Fibroblast of skin of left quadriceps (primary cell): ENCODE measurements around the gene MTFR1L.

ENCODE experiments used
- DNase-seq, 2 experiments: peaks; one replicate each; pipeline ENCODE4 v3.0.0-alpha.2; 2013; ENCODE audit warnings: low read depth in 2 of 2

MTFR1L gene

DNA sequence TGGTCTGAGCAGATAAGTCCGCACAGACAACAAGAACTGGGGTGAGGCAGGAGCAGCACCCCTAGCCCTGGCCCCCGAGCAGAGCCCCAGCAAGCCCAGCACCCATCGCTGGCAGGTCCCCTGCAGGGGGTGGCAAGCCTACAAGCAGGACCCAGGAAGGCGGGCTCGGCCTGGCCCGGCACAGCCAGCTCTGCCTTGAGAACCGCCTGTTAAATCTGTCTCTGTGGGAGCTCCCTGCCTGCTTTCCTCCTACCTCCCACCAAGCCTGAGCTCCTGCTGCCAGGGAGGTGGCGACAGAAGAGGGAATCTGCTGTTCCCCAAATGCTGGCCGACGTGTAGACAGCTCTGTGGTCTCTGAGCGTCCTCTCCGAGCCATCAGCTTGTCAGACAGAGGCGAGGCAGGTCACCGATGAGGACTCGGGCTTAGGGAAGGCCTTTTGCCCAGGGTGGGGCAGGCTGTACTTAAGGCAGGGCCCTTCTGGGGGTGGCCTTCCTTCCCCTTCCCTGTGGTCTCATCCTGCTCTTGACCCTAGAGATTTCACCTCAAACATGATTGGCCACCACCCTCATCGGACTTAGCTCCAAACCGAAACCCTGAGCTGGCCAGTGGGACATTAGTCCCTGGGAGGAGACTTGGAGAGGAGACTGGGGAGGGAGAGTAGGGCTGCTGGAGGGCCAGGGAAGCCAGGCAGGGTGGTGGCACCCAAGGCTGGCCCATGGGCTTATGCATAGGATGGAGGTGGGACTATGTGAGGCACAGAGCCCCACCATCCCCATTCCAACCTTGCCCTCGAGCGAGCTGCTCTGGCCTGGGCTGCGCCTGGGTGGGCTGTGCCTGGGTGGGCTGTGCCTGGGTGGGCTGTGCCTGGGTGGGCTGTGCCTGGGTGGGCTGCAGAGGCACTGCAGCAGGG is 12.0 kb upstream of the MTFR1L start:
- no peak for DNase-seq

DNA sequence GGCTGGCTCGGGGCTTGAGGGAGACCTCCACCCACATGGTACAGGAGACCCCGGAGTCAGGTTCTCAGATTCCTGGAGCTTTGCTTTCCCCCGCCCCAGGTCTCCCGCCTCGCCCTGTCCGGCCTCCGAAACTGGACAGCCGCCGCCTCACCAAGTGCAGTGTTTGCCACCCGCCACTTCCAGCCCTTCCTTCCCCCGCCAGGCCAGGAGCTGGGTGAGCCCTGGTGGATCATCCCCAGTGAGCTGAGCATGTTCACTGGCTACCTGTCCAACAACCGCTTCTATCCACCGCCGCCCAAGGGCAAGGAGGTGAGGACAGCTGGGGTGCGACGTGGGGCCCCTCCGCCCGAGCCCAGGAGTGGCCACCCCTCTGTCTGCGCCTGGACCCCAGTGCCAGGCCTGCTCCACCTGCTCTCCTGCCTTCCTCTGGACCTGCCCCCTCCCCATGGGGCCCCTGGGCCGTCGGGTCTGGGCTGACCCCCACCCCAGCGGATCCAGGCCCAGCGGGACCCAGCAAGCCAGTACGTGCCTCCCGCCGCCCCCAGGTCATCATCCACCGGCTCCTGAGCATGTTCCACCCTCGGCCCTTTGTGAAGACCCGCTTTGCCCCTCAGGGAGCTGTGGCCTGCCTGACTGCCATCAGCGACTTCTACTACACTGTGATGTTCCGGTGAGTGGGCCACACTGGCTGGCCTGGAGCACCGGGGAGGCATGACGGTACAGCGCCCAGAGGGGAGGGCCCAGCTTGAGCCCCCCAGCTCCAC is 11.1 kb upstream of the MTFR1L start:
- DNase-seq: no peak

DNA sequence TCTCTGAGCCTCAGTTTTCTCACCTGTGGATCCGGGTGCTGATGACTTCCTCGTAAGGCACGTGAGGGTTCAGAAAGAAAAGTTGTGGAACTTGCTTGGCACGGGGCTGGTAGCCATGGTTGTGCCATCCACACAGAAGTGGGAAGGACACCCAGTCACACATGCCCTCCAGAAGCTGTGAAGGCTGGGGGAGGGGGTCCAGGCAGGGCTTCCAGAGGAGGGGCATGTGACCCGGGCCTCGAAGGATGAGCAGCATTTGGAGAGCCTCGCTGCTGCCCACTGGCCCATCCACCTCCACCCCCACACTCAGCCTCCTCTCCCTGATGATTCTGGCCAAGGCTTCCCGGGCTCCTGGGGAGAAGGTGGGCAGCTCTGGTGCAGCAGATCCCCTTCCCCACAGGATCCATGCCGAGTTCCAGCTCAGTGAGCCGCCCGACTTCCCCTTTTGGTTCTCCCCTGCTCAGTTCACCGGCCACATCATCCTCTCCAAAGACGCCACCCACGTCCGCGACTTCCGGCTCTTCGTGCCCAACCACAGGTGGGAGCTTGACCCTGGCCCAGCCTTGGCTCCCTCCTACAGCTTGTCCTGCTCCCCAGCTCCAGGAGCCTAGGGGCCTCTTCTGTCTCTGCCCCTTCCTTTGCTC is 10.3 kb upstream of the MTFR1L start:
- DNase-seq: no peak

DNA sequence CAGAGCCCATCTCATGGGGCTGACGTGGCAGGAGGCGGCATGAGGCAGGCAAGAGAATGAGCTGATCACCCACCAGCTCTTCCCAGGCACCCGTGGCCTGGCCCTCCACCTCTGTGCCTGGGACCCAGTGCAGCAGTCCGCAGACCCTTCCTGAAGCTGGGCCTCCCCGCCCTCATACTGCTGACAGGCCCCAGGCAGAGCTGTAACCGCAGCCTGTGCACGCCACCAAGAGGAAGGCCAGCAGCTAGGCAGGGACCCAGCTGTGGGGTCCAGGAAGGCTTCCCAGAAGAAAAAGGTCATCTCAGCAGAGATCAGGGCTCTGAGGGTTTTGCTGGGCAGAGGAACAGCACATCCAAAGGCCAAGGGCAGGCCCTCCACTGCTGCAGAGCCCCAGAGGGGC is 9.8 kb upstream of the MTFR1L start:
- DNase-seq: no peak

DNA sequence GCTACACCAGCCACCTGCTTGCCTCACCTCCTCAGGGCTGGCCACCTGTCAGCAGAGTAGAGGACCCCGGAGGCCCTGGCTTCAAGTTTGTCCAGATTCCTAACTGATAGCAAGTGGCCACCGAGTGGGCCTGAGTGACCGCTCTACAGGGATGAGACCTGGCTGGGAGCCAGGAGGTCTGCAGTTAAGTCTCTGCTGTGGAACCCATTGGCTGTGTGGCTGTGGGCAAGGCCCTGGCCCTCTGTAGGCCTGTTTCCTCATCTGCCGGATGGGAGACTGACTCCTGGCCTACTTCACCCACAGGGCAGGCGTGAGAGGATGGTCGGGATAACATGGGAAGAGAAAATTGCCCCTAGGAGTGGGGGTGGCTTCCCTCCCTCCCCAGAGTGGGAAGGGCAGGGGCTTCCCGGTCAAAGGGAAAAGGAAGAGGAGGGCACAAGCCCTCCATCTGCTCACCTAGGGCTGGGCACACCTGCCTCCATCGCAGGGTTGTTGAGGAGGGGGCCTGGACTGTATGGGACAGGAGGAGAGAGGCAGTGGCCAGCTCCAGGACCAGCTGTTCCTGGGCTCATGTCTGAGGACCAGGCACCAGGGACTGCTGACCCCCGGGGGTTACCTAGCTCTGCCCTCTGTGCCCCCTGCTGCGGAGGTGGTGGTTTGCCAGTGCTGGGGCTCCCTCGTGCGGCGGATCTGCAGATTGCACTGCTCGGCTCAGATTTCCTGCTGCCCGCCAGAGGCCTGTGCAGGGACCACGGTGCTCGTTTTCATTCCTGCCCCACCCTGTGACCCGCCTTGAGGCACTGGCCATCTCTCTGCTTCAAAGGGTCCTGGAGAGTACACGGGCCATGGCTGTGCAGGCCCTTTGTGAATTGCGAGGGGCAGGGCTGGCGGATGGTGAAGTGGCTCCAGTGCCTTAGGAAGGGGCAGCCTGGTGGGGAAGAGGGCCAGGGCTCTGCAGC is 9.1 kb upstream of the MTFR1L start:
- DNase-seq: no peak

DNA sequence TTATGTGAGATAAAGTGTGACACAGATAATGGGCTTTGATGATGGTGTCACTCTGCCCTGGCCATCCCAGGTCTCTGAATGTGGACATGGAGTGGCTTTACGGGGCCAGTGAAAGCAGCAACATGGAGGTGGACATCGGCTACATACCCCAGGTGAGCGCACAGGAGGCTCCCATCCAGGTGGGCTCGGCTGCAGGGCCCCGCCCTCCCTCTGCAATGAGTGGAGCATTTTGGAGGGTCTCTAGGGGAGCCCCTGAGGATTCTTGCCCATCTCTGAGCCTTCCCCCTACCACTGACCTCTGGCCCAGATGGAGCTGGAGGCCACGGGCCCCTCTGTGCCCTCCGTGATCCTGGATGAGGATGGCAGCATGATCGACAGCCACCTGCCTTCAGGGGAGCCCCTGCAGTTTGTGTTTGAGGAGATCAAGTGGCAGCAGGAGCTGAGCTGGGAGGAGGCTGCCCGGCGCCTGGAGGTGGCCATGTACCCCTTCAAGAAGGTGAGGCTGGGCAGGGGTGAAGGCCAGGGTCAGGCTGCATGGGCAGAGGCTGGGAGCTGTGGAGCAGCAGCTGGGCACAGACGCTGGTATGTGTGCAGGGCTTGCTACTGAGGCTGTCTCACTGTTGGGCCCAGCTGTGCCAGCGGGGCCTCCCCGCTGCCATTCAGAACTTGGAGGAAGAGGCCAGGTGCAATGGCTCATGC is 8.2 kb upstream of the MTFR1L start:
- no peak for DNase-seq

GRCh38 chr1:25813071-25813733 is 6.6 kb upstream of the MTFR1L start:
- no peak for DNase-seq

GRCh38 chr1:25813734-25814471 is 5.9 kb upstream of the MTFR1L start:
- DNase-seq: no peak

GRCh38 chr1:25814549-25815087 is 5.1 kb upstream of the MTFR1L start:
- DNase-seq: no peak

GRCh38 chr1:25815208-25816111 is 4.3 kb upstream of the MTFR1L start:
- DNase-seq: no peak

DNA sequence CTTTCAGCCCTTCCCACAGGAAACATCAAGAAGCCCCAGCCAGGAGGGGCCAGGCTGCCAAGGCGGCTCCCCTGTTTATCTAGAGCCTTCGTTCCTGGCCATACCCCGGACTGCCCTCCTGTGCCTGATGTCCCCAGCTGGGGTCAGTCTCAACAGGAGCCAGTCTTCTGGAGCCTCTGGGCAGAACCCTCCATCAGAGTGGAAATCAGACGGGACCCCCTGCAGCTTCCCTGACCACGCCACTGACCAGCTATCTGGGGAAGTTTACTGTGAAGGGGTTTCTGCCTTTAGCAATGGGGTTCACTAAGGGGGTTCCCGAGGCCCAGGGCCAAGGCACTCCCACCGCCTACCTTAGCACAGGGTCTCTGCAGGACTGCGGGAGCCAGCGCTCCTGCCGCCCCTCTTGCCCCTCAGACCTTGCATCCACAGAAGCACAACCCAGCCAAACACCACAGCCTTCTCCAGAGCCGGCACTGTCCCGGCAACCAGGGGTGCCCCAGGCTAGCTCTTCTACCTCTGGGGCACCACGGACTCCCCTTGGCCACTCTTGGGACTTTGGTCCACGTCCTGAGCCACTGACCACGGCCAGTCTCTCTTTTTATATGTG is 3.5 kb upstream of the MTFR1L start:
- DNase-seq: no peak

GRCh38 chr1:25817840-25818501 is 1.8 kb upstream of the MTFR1L start:
- no peak for DNase-seq

- DNase-seq: no peak
These were observed 1.2 kb upstream of the MTFR1L start for GRCh38 chr1:25818569-25818968.

DNA sequence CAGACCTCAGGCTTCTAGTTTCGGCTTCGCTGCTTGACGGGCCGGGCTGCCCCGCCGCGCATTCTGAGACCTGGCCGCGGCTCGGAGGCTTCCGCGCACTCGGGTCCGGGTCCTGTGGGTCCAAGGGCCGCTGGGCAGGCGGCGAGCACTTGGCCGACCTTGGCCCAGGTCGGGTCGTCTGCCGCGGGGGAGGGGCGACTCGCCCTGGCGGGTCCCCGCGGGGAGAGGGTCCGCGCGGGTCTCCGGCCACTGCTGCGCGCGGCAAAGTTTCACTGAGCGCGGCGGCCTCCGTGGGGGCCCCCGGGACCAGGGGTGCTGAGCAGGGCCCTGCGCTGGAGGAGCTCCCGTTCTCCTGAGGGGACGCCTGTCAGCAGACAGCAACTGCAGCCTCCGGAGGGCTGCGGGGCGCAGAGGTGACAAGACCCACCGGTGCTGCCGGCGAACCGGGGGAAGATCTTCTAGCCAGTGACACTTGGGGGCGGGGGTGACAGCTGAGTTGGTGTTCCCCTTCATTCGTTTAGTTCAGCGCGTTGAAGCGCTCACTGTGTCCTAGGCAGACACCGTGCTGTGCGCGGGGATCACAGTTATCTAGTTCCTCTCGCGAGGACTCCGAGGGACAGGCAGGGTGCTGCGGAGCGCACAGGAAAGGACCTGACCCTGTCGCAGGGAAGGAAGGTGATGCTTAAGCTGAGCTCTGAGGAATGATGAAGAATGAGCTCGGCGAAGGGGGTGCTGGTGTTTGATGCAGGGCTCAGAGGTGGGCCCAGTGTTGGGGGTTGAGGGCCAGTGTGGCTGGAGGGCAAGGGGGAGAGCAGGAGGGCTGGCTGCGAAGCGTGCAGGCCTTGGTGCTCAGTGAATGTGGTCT is 725 bp downstream of the MTFR1L start:
- DNase-seq: no peak

DNA sequence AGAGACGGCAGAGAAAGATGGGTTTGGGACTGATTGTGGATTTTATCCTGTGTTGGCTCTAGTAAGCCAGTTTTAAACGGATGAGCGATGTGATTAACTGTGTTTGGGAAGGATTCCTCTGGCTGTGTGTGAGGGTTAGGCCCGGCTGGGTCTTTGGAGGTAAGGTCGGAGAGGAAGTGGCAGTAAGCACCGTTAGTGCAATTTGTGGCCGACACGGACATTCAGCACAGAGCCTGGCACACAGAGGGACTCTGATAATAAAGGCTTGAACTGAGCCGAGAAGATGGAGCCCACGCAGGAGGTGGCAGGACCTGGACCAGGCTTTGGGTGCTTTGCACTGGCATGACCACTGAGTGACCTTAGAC is 1.3 kb downstream of the MTFR1L start:
- no peak for DNase-seq

GRCh38 chr1:25821630-25822091 is 1.9 kb downstream of the MTFR1L start:
- no peak for DNase-seq
